ENCODE data around the gene LRRTM4.
"Not testable (repeated sequence)": the region's sequence is repeated elsewhere in the genome, so short reads cannot be mapped to it uniquely, and the experiment has no call there.

LRRTM4 gene

DNA sequence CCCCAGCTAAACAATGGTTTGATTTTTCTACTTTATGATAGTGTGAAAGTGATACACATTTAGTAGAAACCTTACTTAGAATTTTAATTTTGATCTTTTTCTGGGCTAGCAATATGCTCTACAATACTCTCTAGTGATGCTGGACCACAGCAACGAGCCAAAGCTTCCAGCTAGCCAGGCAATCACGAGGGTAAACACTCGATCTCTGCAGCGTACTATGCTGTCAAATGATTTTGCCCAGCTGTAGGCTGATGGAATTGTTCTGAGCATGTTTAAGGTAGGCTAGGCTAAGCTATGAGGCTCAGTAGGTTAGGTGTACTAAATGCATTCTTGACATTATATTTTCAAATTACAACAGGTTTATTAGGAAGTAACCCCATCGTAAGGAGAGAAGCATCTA is 207.5 kb downstream of the LRRTM4 start:
- DNase-seq (ENCODE audit: low read depth, low spot score), result no peak

GRCh38 chr2:77310416-77310815 is 211.8 kb downstream of the LRRTM4 start:
- no peak for DNase-seq (ENCODE audit: low read depth, low spot score)

GRCh38 chr2:77309725-77310124 is 212.5 kb downstream of the LRRTM4 start:
- DNase-seq (ENCODE audit: low read depth, low spot score), result no peak

- DNase-seq (ENCODE audit: low read depth, low spot score), result no peak
Measured at GRCh38 chr2:77301441-77301840, 220.7 kb downstream of the LRRTM4 start.

GRCh38 chr2:77296791-77297190 is 225.4 kb downstream of the LRRTM4 start:
- no peak for DNase-seq (ENCODE audit: low read depth, low spot score)

DNA sequence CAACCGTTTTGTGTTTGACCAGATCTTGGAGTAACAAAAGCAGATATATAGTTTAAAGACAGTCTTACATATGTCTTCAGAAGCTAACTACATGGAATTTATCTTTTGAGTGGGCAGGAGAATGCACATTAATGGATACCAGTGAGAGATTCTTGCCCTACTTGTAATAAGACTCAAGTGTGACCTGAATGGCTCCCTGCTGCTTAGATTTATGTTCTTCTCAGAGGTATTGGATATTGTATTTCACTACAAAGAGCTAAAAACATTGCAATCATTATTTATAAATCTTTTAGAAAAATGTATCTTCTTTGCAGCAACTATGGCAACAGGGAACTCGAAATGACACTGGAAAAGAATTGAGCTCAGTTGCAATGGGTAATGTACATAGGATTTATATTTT is 227.7 kb downstream of the LRRTM4 start:
- DNase-seq (ENCODE audit: low read depth, low spot score), result no peak

DNA sequence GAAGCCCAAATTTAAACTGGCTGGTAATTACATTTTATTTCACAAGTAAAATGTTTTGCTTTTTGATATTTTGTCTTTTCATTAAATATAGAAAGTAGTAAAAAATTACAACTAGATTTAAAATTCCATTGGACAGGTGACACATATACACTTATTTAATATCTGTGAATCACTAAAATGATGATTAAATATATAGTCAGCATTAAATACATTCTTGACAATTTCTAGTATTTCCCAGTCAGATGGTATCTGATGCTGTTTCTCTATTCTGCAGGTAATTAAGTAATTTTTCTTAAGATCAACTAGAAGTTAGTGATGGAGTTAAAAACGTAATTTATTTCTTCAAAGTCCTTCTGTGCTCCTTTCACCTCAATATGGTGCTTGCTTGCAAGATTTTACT is 237.8 kb downstream of the LRRTM4 start:
- DNase-seq (ENCODE audit: low read depth, low spot score), result no peak

- DNase-seq (ENCODE audit: low read depth, low spot score), result no peak
Measured at GRCh38 chr2:77271262-77271661, 250.9 kb downstream of the LRRTM4 start.

GRCh38 chr2:77270433-77270832 is 251.7 kb downstream of the LRRTM4 start:
- no peak for DNase-seq (ENCODE audit: low read depth, low spot score)

DNA sequence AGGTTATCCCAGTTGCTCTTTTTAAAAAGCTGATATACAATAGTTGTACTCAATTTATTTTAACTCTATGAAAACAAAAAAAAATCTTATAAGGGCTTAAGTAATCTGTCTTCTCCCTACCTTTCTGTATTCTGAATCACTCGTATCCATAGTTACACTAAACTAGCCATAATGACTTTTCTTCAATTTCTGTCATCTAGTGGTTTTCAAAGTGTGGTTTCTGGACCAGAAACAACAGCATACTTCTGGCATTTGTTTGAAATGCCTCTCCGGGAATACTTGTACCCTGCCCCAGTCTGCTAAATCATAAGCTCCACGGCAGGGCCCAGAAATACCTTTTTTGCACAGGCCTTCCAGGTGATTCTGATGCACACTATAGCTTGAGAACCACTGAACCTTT is 253.6 kb downstream of the LRRTM4 start:
- no peak for DNase-seq (ENCODE audit: low read depth, low spot score)

DNA sequence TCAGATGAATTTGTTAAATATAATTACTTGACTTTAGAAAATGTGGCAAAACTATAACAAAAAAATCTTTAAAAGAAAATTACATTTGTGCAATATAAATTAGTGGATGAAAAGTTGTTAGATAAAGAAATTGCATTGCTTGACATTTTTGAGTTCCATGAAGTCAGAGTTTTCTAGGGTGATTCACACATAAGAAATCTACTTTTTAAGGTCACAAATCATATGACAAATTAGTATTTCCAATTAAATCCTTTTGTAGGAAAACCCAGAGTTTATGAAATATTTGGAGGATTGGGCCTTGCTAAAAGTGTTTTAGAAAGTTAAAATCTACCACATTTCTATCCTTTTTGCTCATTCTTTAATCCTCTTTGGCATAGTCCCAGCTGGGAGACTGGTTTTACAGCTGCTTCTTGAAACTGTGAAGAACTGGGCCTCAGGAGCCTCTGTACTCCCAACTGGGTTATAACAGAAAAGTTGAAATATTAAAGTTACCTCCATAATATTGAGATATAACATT is 289.2 kb downstream of the LRRTM4 start:
- DNase-seq (ENCODE audit: low read depth, low spot score), result no peak

- DNase-seq (ENCODE audit: low read depth, low spot score), result no peak
Measured at GRCh38 chr2:77228391-77228790, 293.8 kb downstream of the LRRTM4 start.

DNA sequence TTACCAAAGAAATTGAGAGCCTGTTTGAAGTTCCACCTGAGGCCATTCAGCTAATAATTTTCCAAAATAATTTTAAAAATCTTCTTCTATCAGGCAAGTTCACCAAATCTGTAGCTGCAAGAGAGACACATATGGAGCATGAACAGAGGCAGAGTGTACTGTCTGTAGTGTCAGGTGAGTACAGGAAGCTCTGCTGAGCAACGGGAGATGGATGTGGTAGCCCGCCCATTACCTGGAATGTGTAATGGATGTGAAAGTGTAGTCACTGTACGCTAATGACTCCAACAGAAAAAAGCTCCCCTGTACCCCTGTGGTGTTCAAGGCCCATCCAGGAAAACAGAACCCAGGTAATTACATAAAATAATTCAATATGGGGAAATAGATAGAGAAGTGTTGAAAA is 311.5 kb downstream of the LRRTM4 start:
- no peak for DNase-seq (ENCODE audit: low read depth, low spot score)

GRCh38 chr2:77207331-77207730 is 314.8 kb downstream of the LRRTM4 start:
- DNase-seq (ENCODE audit: low read depth, low spot score), result no peak

- DNase-seq (ENCODE audit: low read depth, low spot score), result no peak
Measured at GRCh38 chr2:77201755-77202154, 320.4 kb downstream of the LRRTM4 start.

DNA sequence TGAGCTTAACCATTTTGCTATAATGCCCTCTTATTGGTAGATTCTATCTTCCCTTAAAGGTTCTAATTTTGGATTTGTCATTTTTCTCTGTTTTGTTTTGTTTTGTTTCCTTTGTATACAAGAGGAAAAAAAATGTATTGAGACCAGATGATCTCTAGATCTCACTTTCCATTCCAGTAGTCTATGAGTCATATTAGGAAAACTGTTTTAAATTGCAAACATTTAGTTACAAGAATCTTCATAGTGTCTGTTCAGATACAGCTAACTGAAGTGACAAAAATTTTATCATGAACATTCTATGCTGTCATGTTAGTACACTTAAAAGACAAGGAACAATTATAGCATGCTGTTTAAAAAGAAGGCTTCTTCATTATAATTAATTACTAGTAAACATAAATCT is 322.8 kb downstream of the LRRTM4 start:
- no peak for DNase-seq (ENCODE audit: low read depth, low spot score)

- no peak for DNase-seq (ENCODE audit: low read depth, low spot score)
Measured at GRCh38 chr2:77193858-77194448, 328.2 kb downstream of the LRRTM4 start.

DNA sequence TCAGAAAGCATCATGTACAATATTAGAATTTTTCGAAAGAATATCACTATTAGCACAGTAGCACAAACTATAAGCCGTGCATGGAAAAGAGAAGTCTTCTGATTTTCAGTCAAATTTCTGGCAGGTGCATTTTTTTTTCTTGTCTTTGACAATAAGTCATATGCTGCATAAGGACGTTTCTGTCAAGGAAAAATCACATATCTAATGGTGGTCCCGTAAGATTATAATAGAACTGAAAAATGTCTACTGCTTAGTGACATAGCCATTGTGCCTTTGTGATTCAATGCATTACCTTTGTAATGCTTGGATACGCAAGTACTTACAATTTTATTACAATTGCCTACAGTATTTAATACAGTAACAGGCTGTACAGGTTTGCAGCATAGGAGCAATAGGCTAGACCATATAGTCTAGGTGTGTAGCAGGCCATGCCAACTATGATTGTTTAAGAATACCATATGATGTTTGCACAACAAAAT is 329.3 kb downstream of the LRRTM4 start:
- no peak for DNase-seq (ENCODE audit: low read depth, low spot score)

DNA sequence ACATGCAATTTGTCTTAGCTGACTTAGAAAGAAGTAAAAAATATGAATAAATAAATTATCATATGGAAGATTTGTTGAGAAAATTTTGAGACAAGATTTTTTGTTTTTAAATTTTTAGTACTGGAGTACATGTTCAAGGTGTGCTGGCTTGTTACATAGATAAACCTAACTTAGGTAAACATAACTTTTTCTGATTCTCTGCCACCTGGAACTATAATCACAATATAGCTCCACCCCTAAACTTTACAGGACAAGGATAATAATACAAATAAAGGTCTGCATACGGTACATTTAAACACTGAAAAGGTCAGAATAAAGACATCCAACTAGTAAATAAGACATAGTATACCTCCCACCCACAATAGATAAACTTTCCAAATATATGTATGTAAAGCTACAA is 330.5 kb downstream of the LRRTM4 start:
- no peak for DNase-seq (ENCODE audit: low read depth, low spot score)

GRCh38 chr2:77190721-77191346 is 331.3 kb downstream of the LRRTM4 start:
- no peak for DNase-seq (ENCODE audit: low read depth, low spot score)

DNA sequence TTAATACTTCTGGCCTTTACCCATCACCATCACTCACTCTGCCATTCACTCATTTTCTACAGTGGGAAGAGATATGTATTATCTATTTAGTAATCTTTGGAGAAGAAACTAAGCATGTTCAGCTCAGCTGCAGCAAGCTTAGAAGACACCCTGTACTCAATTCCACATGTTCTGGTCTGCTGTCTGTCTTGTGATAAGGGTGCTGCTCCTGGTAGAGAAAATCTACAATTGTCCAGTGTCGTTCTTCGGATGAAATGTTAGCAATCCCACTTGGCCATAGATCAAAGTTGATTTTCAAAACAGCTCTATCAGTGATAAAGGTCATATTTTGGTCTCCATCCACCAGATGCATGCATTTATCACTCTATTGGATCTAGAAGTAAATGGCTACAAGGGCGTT is 337.1 kb downstream of the LRRTM4 start:
- no peak for DNase-seq (ENCODE audit: low read depth, low spot score)

DNA sequence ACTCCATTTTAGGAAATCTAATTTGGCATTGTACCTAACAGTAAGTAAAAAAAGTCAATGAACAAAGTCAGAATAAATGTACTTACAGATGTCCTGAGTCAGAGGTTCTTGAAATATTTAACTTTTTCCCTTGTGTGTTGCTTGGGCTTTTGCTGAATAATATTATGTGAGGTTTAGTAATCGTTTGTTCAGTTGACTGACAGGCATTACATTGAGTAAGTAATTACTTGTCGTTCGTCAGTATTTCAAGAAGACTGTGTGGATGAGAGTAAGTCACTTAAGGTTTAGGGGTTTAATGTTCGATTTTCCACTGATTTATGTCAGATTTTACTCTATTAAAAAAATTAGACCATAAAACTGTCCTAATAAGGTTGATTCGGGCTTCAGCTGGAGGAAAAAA is 342.9 kb downstream of the LRRTM4 start:
- DNase-seq (ENCODE audit: low read depth, low spot score), result no peak

DNA sequence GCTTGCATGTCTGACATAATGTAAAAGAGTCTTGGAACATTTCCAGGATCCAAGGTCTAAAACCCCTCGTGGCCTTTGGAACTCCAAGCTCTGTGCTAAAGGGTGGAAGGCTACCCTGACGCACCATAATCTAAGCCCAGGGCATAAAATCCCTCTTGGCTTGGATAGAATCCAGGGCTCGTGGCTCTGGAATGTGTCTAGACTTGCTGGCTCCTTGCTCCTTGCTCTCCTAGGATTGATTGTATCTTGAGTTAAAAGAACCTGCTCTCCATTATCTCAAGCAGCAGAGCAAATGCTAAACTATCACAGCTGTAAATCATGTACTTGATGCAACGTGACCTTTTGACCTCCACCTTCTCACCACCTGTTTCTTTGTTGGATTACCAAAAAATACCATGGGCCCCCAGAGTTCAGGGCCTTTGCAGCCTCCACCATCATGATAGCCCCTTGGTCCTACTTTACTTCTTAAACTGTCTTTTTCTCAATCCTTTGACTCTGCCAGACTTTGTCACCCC is 346.9 kb downstream of the LRRTM4 start:
- not testable (repeated sequence) for DNase-seq (ENCODE audit: low read depth, low spot score)

Measured in brain pericyte (primary cell).